Heart left ventricle (tissue), 16 donors: ENCODE data around the gene PCSK5. TPM values are rescaled to one million over a fixed set of nuclear protein-coding genes. Genes with fewer than 3 reads are reported as not detected.

ENCODE experiments used
- ATAC-seq, 4 donors: fragments of 200-7000 bp; cut with Tn5 transposase; one replicate each; pipeline ENCODE4 v1.9.1; 2020 to 2022; ENCODE audit warnings: moderate library complexity in 4 of 4, mild to moderate bottlenecking in 3 of 4, moderate number of reproducible peaks in 1 of 4
- DNase-seq, 5 donors: peaks; one replicate each; pipeline ENCODE4 v3.0.0-alpha.2; 2020
- H3K27ac ChIP-seq, 12 donors: fragments of 200-600 bp; sonication (generic) in 4 of 12; one replicate each; pipeline versions ENCODE4 v1.5.0 to v1.8.0; 2016 to 2022; ENCODE audit warnings: mild to moderate bottlenecking in 2 of 12
- H3K27me3 ChIP-seq, 9 donors: fragments of 200-600 bp; sonication (generic) in 2 of 9; one replicate each; pipeline versions ENCODE4 v1.5.1 to v1.8.0; 2016 to 2022; ENCODE audit warnings: mild to moderate bottlenecking in 3 of 9
- H3K36me3 ChIP-seq, 9 donors: fragments of 200-600 bp; sonication (generic) in 2 of 9; one replicate each; pipeline versions ENCODE4 v1.5.0 to v1.8.0; 2018 to 2022; ENCODE audit warnings: mild to moderate bottlenecking in 2 of 9
- H3K4me1 ChIP-seq, 12 donors: fragments of 200-600 bp; sonication (generic) in 4 of 12; one replicate each; pipeline versions ENCODE4 v1.5.0 to v1.8.0; 2016 to 2022; ENCODE audit warnings: mild to moderate bottlenecking in 3 of 12
- H3K4me3 ChIP-seq, 12 donors: fragments of 200-600 bp; sonication (generic) in 4 of 12; one replicate each; pipeline versions ENCODE4 v1.5.0 to v1.8.0; 2017 to 2022; ENCODE audit warnings: mild to moderate bottlenecking in 9 of 12, moderate library complexity in 4 of 12
- H3K9me3 ChIP-seq, 12 donors: fragments of 200-600 bp; sonication (generic) in 4 of 12; one replicate each; pipeline versions ENCODE4 v1.5.0 to v1.8.0; 2016 to 2022; ENCODE audit warnings: mild to moderate bottlenecking in 1 of 12
- CTCF ChIP-seq, 12 donors: fragments of 200-600 bp; sonication (generic) in 4 of 12; IDR thresholded peaks; one replicate each; pipeline versions ENCODE4 v1.5.0 to v1.8.0; 2018 to 2022; ENCODE audit warnings: antibody characterized with exemption in 12 of 12, mild to moderate bottlenecking in 5 of 12
- POLR2A ChIP-seq, 2 donors: fragments of 450-650 bp; IDR thresholded peaks; one replicate each; pipeline ENCODE4 v1.6.1; 2017; ENCODE audit warnings: antibody characterized with exemption in 2 of 2, mild to moderate bottlenecking in 2 of 2, moderate library complexity in 2 of 2
- WGBS, 4 donors: extraction: QIAGEN DNeasy Blood & Tissue Kit in 2 of 4; methylation state at CpG; one replicate each; pipeline versions ENCODE4 v1.1.5 to v1.1.7; 2013 to 2018; 5-methylcytosine and 5-hydroxymethylcytosine counted together
- intact Hi-C, 10 donors: fragments of 100-400 bp; cut with DNase I; formaldehyde crosslinking; loops; one replicate each; pipeline versions ENCODE4 v1.11.1 to v1.14.2; 2022
- polyA plus RNA-seq, 2 donors: library from polyadenylated mRNA; stranded (reverse); fragments of 200-250 nt; gene quantifications; one replicate each; pipeline ENCODE4 v1.2.3, GENCODE V29; 2013
- total RNA-seq, 9 donors: library from RNA; depleted of rRNA in 2 of 9; stranded (reverse); fragments of >200 nt in 2 of 9; fragmentation: NEBNext Ultra II Directional in 3 of 9; extraction: Animal tissue kit (Norgen Biotek cat#: 25700) in 3 of 9; gene quantifications; one replicate each; pipeline versions ENCODE4 v1.1.0 to v1.2.4, GENCODE V29; 2016 to 2023
- donor health status: ischemic (EF 13 %, LVEDD 7.1; RV severe dilation, severe dysfunction).
- donor health status: healthy with polysubstance abuse.
- donor health status: DM: no; HTN: yes; CAD: no.
- donor health status: DM: no; HTN: no; CAD: no.
- donor health status: ischemic (EF 25% LVEDD 6.9; RV normal size, moderate dysfunction).
- donor health status: ischemic (EF 25% LVEDD 5.7; RV mildly dilated, moderate dysfunction).
- donor health status: healthy.
- donor health status: DM: yes; HTN: yes; CAD: no.
- donor health status: ischemic (EF 35%, LVEDD 5.7; RV mildly dilated, moderate dysfunction).
- donor health status: nonischemic (EF 11% LVEDD 7.7; RV severe dilation, severe dysfunction).
- donor health status: DM: yes; HTN: yes; CAD: no.
- donor health status: PGD.
- donor health status: ischemic (EF 29% LVEDD 5.4; RV normal size, mild dysfunction).
- donor health status: nonischemic (EF 23%, LVEDD 6.1; RV moderate dilation, normal function).

Gene PCSK5
- total and polyA plus RNA-seq, 11 donors: 1.3 to 13.6 (median 5.9) TPM

- 79 to 95% (median 88%) methylated on average over 1 of the region's 1 CpG for WGBS, 4 donors
- no peaks in the 10 kb centered on the region for H3K9me3 ChIP-seq
- peaks cover 0 to 9% (median 0%) of the 10 kb centered on the region in 12 donors for H3K4me1 ChIP-seq
- ATAC-seq (no peak), DNase-seq (no peak)
- no peaks in the 10 kb centered on the region for H3K27me3 ChIP-seq
- H3K4me3 ChIP-seq: no peak overlapping the region
- peaks cover 0 to 19% (median 0%) of the 10 kb centered on the region in 9 donors for H3K36me3 ChIP-seq
- no peak for TF ChIP-seq POLR2A (IDR thresholded peaks at IDR 0.05)
- no peak for TF ChIP-seq CTCF (IDR thresholded peaks at IDR 0.05)
- no peak overlapping the region for H3K27ac ChIP-seq
- intact Hi-C loops: loop anchor here in 1 of 10 donors (10.0 kb wide), 1 partner anchor 64 kb away; no protein-coding TSS in a partner anchor
These were observed 48.5 kb downstream of the PCSK5 start for GRCh38 chr9:75938946-75939345.

- WGBS, 4 donors: 92 to 97% (median 95%) methylated on average over 7 of the region's 7 CpGs
- no peak for DNase-seq
- Histone ChIP-seq H3K27ac (no peak overlapping the region), H3K9me3 (no peaks in the 10 kb centered on the region), H3K4me3 (no peak overlapping the region), H3K27me3 (no peaks in the 10 kb centered on the region), H3K4me1 (peaks cover 0 to 9% (median 0%) of the 10 kb centered on the region in 12 donors), H3K36me3 (peaks cover 0 to 14% (median 0%) of the 10 kb centered on the region in 9 donors)
- no peak for TF ChIP-seq POLR2A (IDR thresholded peaks at IDR 0.05)
- intact Hi-C loops: loop anchor here in 1 of 10 donors (10.0 kb wide), 1 partner anchor 65 kb away; no protein-coding TSS in a partner anchor
- no peak for ATAC-seq
These were observed 49.2 kb downstream of the PCSK5 start for GRCh38 chr9:75939536-75940111.

- peaks cover 0 to 9% (median 0%) of the 10 kb centered on the region in 12 donors for H3K4me1 ChIP-seq
- H3K9me3 ChIP-seq: no peaks in the 10 kb centered on the region
- intact Hi-C loops: no loop called here
- TF ChIP-seq POLR2A (IDR thresholded peaks at IDR 0.05): no peak
- H3K36me3 ChIP-seq: peaks cover 0 to 3% (median 0%) of the 10 kb centered on the region in 9 donors
- H3K4me3 ChIP-seq: no peak overlapping the region
- no peak for ATAC-seq
- DNase-seq: no peak
- no peak overlapping the region for H3K27ac ChIP-seq
- 72 to 84% (median 76%) methylated on average over 7 of the region's 7 CpGs for WGBS, 4 donors
- H3K27me3 ChIP-seq: no peaks in the 10 kb centered on the region
These were observed 50.6 kb downstream of the PCSK5 start for GRCh38 chr9:75941066-75941465.

GRCh38 chr9:75941577-75942311 is 51.3 kb downstream of the PCSK5 start:
- Histone ChIP-seq H3K9me3 (no peaks in the 10 kb centered on the region), H3K36me3 (no peaks in the 10 kb centered on the region), H3K4me1 (peaks cover 0 to 9% (median 0%) of the 10 kb centered on the region in 12 donors), H3K27ac (no peak overlapping the region), H3K4me3 (no peak overlapping the region), H3K27me3 (no peaks in the 10 kb centered on the region)
- intact Hi-C loops: no loop called here
- TF ChIP-seq CTCF (IDR thresholded peaks at IDR 0.05) (no peak), POLR2A (IDR thresholded peaks at IDR 0.05) (no peak)
- 80 to 91% (median 83%) methylated on average over 16 of the region's 16 CpGs for WGBS, 4 donors
- ATAC-seq (no peak), DNase-seq (no peak)

- H3K4me3 ChIP-seq: no peak overlapping the region
- no peak overlapping the region for H3K27ac ChIP-seq
- no peaks in the 10 kb centered on the region for H3K4me1 ChIP-seq
- WGBS, 4 donors: 94 to 96% (median 94%) methylated on average over 6 of the region's 6 CpGs
- TF ChIP-seq POLR2A (IDR thresholded peaks at IDR 0.05): no peak
- TF ChIP-seq CTCF (IDR thresholded peaks at IDR 0.05): no peak
- ATAC-seq (no peak), DNase-seq (no peak)
- no peaks in the 10 kb centered on the region for H3K9me3 ChIP-seq
- H3K36me3 ChIP-seq: peaks cover 0 to 7% (median 0%) of the 10 kb centered on the region in 9 donors
- no peaks in the 10 kb centered on the region for H3K27me3 ChIP-seq
- intact Hi-C loops: loop anchor here in 1 of 10 donors (5.0 kb wide), 1 partner anchor 49 kb away; no protein-coding TSS in a partner anchor
These were observed 56.3 kb downstream of the PCSK5 start for GRCh38 chr9:75946766-75947165.
